Endodermal cell (in vitro differentiated cells): ENCODE measurements around the gene CCL1. TPM values are rescaled to one million over a fixed set of nuclear protein-coding genes. Genes with fewer than 3 reads are reported as not detected.

Source experiments
- DNase-seq: peaks from one replicate; pipeline ENCODE4 v3.0.0-alpha.2; 2017
- H3K27ac ChIP-seq: 2 replicates; pipeline ENCODE4 v1.5.1; 2013; ENCODE audit warnings: mild to moderate bottlenecking, low read depth, low read length, moderate library complexity
- H3K27me3 ChIP-seq: 2 replicates; pipeline ENCODE4 v1.6.1; 2013; ENCODE audit warnings: mild to moderate bottlenecking, low read length, moderate library complexity; ENCODE audit not compliant: insufficient read depth, control insufficient read depth, poor library complexity, severe bottlenecking
- H3K36me3 ChIP-seq: 2 replicates; pipeline ENCODE4 v1.7.0; 2013; ENCODE audit warnings: mild to moderate bottlenecking, low read length, moderate library complexity; ENCODE audit not compliant: control insufficient read depth, insufficient read depth
- H3K4me1 ChIP-seq: one replicate; pipeline ENCODE4 v1.7.0; 2013; ENCODE audit warnings: low read length; ENCODE audit not compliant: control insufficient read depth, insufficient read depth
- H3K4me3 ChIP-seq: 2 replicates; pipeline ENCODE4 v1.5.1; 2013; ENCODE audit warnings: mild to moderate bottlenecking, low read length, moderate library complexity
- H3K9ac ChIP-seq: 2 replicates; pipeline ENCODE4 v1.6.1; 2013; ENCODE audit warnings: mild to moderate bottlenecking, low read length, moderate library complexity; ENCODE audit not compliant: poor library complexity, severe bottlenecking; ENCODE audit errors: extremely low read depth
- H3K9me3 ChIP-seq: 2 replicates; pipeline ENCODE4 v1.6.1; 2013; ENCODE audit warnings: mild to moderate bottlenecking, low read length, moderate library complexity; ENCODE audit not compliant: control insufficient read depth
- H3K27ac Mint-ChIP-seq: 2 replicates; pipeline ENCODE4 v1.8.0; 2020; ENCODE audit warnings: mixed read lengths
- H3K27me3 Mint-ChIP-seq: 2 replicates; pipeline ENCODE4 v1.8.0; 2021; ENCODE audit warnings: mild to moderate bottlenecking, mixed read lengths; ENCODE audit not compliant: insufficient read depth
- H3K36me3 Mint-ChIP-seq: 2 replicates; pipeline ENCODE4 v1.8.0; 2020; ENCODE audit warnings: low read depth, mixed read lengths
- H3K4me1 Mint-ChIP-seq: 2 replicates; pipeline ENCODE4 v1.8.0; 2020; ENCODE audit warnings: mixed read lengths
- H3K4me3 Mint-ChIP-seq: 2 replicates; pipeline ENCODE4 v1.8.0; 2020; ENCODE audit warnings: mild to moderate bottlenecking, moderate library complexity, mixed read lengths
- H3K9me3 Mint-ChIP-seq: 2 replicates; pipeline ENCODE4 v1.8.0; 2020; ENCODE audit warnings: mild to moderate bottlenecking, mixed read lengths
- CTCF ChIP-seq: fragments of 200-600 bp; sonication (generic); conservative IDR thresholded peaks from 2 replicates; pipeline ENCODE4 v1.5.0; 2021; ENCODE audit warnings: antibody characterized with exemption, mild to moderate bottlenecking
- WGBS, 2 experiments: methylation state at CpG; one replicate each; pipeline versions ENCODE4 v1.1.5 to v1.1.7; 2013; ENCODE audit warnings: missing lambda C conversion rate in 2 of 2, mixed read lengths in 1 of 2; ENCODE audit not compliant: insufficient coverage in 1 of 2, insufficient read length in 1 of 2; 5-methylcytosine and 5-hydroxymethylcytosine counted together
- total RNA-seq, 2 donors: library from RNA; stranded (reverse); fragmentation: NEBNext Ultra II Directional in 1 of 2; extraction: Animal tissue kit (Norgen Biotek cat#: 25700) in 1 of 2; gene quantifications; 2 replicates in 1 of 2; 3 replicates in 1 of 2; pipeline ENCODE4 v1.2.1, GENCODE V29; 2021

The CCL1 gene
- total RNA-seq, 2 donors from 2014 or later = not detected

- Histone ChIP-seq H3K9ac (no peak overlapping the region), H3K27ac (no peak overlapping the region), H3K4me1 (peaks cover 4% of the 10 kb centered on the region), H3K4me3 (no peak overlapping the region), H3K27me3 (no peaks in the 10 kb centered on the region), H3K9me3 (no peaks in the 10 kb centered on the region), H3K36me3 (no peaks in the 10 kb centered on the region)
- Mint-ChIP-seq H3K4me3 (no peak overlapping the region), H3K27me3 (peaks cover 7% of the 10 kb centered on the region), H3K4me1 (no peaks in the 10 kb centered on the region), H3K27ac (no peak overlapping the region), H3K36me3 (no peaks in the 10 kb centered on the region), H3K9me3 (no peaks in the 10 kb centered on the region)
- TF ChIP-seq CTCF = no peak
- DNase-seq = no peak
- 74 to 88% methylated on average over 3 to 4 of the region's 4 CpGs for WGBS, 2 experiments
Measured at GRCh38 chr17:34347063-34347462, 16.0 kb downstream of the CCL1 start.

GRCh38 chr17:34341916-34342315, 21.1 kb downstream of the CCL1 start:
- no peaks in the 10 kb centered on the region for H3K9me3 ChIP-seq
- no peaks in the 10 kb centered on the region for H3K9me3 Mint-ChIP-seq
- no peaks in the 10 kb centered on the region for H3K36me3 Mint-ChIP-seq
- no peaks in the 10 kb centered on the region for H3K4me1 Mint-ChIP-seq
- no peak overlapping the region for H3K4me3 ChIP-seq
- H3K4me3 Mint-ChIP-seq = no peak overlapping the region
- H3K4me1 ChIP-seq = no peaks in the 10 kb centered on the region
- DNase-seq = no peak
- no peak for TF ChIP-seq CTCF
- no peak overlapping the region for H3K27ac Mint-ChIP-seq
- no peaks in the 10 kb centered on the region for H3K36me3 ChIP-seq
- WGBS, 2 experiments = 84 to 95% methylated on average over 2 of the region's 2 CpGs
- H3K27me3 ChIP-seq = no peaks in the 10 kb centered on the region
- no peak overlapping the region for H3K27ac ChIP-seq
- peaks cover 14% of the 10 kb centered on the region for H3K27me3 Mint-ChIP-seq
- no peak overlapping the region for H3K9ac ChIP-seq

GRCh38 chr17:34339138-34339770, 23.8 kb downstream of the CCL1 start:
- peaks cover 6% of the 10 kb centered on the region for H3K9me3 Mint-ChIP-seq
- no peak for TF ChIP-seq CTCF
- Histone ChIP-seq H3K27me3 (no peaks in the 10 kb centered on the region), H3K9ac (no peak overlapping the region), H3K27ac (no peak overlapping the region), H3K36me3 (no peaks in the 10 kb centered on the region), H3K4me3 (no peak overlapping the region), H3K4me1 (no peaks in the 10 kb centered on the region), H3K9me3 (peaks cover 3% of the 10 kb centered on the region)
- peaks cover 19% of the 10 kb centered on the region for H3K27me3 Mint-ChIP-seq
- no peaks in the 10 kb centered on the region for H3K36me3 Mint-ChIP-seq
- no peak for DNase-seq
- H3K4me3 Mint-ChIP-seq = no peak overlapping the region
- H3K4me1 Mint-ChIP-seq = no peaks in the 10 kb centered on the region
- H3K27ac Mint-ChIP-seq = no peak overlapping the region
- 99 to 100% methylated on average over 1 to 3 of the region's 3 CpGs for WGBS, 2 experiments
